Measurements from ENCODE around the gene DCANP1. TPM values are rescaled to one million over a fixed set of nuclear protein-coding genes. Genes with fewer than 3 reads are reported as not detected.

DCANP1 gene
- total and polyA plus RNA-seq, 4 donors: 0.05 TPM; not detected in 3

DNA sequence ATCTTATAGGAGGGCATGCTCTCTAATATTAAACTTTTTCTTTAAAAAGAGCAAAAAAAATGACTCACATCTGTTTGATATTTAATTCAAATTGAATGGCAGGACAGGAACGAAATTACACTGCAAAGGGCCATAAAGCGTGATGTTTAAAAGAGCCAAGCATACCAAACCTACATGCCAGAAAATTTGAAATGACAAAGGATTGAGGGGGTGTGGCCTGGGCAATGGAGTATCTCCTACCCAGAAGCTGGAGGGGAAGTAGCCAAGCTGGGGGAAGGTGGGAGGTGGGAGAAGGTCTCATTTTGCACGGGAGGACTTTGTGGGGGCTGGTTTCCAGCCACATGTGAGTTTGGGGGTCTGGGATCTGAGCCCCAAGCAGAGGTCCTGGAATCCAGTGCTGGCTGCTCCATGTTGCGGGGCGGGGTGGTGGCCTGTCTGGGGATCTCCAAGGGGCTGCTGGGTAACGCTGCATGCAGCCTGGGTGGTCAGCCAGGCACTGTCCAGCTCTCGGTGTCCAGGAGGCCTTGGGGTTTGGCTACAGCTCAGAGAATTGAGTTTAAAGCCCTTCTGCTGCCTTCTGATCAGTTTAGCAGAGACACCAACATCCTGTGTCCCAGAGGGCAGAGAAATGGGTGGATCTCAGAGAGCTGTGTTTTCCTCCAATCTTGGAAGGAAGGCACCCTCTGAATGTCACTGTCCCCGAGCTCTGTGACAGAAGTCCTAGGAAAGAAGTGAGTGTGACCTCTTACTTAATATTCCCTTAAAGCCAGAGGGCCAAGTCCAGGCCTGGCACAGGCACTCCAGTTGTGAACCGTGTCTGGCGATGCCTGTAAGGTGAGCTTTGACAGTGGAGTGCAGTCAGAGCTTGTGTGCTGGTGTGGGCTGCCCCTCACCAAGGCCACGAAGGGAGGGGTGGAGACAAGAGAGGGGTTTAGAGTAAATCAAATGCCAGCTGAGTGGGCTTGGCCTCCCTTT lies 7.6 kb downstream of the DCANP1 start:
- H3K9me3 ChIP-seq (ENCODE audit: control insufficient read depth in 4 of 4, low read length in 3 of 4): no peaks in the 10 kb centered on the region
- no peak overlapping the region for H3K27ac ChIP-seq (ENCODE audit: low read depth in 1 of 2, low read length in 2 of 2)
- H3K36me3 ChIP-seq (ENCODE audit: control insufficient read depth in 4 of 4, insufficient read depth in 3 of 4, low read depth in 1 of 4, low read length in 3 of 4): no peaks in the 10 kb centered on the region
- no peak overlapping the region for H3K4me3 ChIP-seq (ENCODE audit: low read depth in 1 of 3, low read length in 3 of 3)
- DNase-seq (ENCODE audit: low spot score): peak; percentile 24
- TF ChIP-seq, protein P1, sequence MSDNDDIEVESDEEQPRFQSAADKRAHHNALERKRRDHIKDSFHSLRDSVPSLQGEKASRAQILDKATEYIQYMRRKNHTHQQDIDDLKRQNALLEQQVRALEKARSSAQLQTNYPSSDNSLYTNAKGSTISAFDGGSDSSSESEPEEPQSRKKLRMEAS (IDR thresholded peaks at IDR 0.05): no peak
- TF ChIP-seq GABPA (IDR thresholded peaks at IDR 0.05 in 1 of 2, conservative IDR thresholded peaks at IDR 0.05 in 1 of 2) (no peak), HNF4A (conservative IDR thresholded peaks at IDR 0.05) (no peak), FOXA1 (IDR thresholded peaks at IDR 0.05) (no peak), EGR1 (IDR thresholded peaks at IDR 0.05; ENCODE audit: low read depth in 2 of 2) (no peak), NR2F2 (IDR thresholded peaks at IDR 0.05) (no peak), HNF4G (IDR thresholded peaks at IDR 0.05) (no peak), RAD21 (IDR thresholded peaks at IDR 0.05) (no peak), SP1 (IDR thresholded peaks at IDR 0.05) (no peak), FOXA2 (IDR thresholded peaks at IDR 0.05) (no peak), TAF1 (conservative IDR thresholded peaks at IDR 0.05) (no peak), JUND (IDR thresholded peaks at IDR 0.05) (no peak), YY1 (IDR thresholded peaks at IDR 0.05) (no peak)
- TF ChIP-seq, protein P2, sequence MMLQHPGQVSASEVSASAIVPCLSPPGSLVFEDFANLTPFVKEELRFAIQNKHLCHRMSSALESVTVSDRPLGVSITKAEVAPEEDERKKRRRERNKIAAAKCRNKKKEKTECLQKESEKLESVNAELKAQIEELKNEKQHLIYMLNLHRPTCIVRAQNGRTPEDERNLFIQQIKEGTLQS (IDR thresholded peaks at IDR 0.05): no peak
- TF ChIP-seq, protein P3, sequence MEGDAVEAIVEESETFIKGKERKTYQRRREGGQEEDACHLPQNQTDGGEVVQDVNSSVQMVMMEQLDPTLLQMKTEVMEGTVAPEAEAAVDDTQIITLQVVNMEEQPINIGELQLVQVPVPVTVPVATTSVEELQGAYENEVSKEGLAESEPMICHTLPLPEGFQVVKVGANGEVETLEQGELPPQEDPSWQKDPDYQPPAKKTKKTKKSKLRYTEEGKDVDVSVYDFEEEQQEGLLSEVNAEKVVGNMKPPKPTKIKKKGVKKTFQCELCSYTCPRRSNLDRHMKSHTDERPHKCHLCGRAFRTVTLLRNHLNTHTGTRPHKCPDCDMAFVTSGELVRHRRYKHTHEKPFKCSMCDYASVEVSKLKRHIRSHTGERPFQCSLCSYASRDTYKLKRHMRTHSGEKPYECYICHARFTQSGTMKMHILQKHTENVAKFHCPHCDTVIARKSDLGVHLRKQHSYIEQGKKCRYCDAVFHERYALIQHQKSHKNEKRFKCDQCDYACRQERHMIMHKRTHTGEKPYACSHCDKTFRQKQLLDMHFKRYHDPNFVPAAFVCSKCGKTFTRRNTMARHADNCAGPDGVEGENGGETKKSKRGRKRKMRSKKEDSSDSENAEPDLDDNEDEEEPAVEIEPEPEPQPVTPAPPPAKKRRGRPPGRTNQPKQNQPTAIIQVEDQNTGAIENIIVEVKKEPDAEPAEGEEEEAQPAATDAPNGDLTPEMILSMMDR (IDR thresholded peaks at IDR 0.05; ENCODE audit: low read depth, low read length, missing input control): no peak
- TF ChIP-seq, protein P4, sequence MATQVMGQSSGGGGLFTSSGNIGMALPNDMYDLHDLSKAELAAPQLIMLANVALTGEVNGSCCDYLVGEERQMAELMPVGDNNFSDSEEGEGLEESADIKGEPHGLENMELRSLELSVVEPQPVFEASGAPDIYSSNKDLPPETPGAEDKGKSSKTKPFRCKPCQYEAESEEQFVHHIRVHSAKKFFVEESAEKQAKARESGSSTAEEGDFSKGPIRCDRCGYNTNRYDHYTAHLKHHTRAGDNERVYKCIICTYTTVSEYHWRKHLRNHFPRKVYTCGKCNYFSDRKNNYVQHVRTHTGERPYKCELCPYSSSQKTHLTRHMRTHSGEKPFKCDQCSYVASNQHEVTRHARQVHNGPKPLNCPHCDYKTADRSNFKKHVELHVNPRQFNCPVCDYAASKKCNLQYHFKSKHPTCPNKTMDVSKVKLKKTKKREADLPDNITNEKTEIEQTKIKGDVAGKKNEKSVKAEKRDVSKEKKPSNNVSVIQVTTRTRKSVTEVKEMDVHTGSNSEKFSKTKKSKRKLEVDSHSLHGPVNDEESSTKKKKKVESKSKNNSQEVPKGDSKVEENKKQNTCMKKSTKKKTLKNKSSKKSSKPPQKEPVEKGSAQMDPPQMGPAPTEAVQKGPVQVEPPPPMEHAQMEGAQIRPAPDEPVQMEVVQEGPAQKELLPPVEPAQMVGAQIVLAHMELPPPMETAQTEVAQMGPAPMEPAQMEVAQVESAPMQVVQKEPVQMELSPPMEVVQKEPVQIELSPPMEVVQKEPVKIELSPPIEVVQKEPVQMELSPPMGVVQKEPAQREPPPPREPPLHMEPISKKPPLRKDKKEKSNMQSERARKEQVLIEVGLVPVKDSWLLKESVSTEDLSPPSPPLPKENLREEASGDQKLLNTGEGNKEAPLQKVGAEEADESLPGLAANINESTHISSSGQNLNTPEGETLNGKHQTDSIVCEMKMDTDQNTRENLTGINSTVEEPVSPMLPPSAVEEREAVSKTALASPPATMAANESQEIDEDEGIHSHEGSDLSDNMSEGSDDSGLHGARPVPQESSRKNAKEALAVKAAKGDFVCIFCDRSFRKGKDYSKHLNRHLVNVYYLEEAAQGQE (IDR thresholded peaks at IDR 0.05): no peak
- TF ChIP-seq, protein P5, sequence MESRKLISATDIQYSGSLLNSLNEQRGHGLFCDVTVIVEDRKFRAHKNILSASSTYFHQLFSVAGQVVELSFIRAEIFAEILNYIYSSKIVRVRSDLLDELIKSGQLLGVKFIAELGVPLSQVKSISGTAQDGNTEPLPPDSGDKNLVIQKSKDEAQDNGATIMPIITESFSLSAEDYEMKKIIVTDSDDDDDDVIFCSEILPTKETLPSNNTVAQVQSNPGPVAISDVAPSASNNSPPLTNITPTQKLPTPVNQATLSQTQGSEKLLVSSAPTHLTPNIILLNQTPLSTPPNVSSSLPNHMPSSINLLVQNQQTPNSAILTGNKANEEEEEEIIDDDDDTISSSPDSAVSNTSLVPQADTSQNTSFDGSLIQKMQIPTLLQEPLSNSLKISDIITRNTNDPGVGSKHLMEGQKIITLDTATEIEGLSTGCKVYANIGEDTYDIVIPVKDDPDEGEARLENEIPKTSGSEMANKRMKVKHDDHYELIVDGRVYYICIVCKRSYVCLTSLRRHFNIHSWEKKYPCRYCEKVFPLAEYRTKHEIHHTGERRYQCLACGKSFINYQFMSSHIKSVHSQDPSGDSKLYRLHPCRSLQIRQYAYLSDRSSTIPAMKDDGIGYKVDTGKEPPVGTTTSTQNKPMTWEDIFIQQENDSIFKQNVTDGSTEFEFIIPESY (IDR thresholded peaks at IDR 0.05): no peak
- H3K4me1 ChIP-seq (ENCODE audit: control insufficient read depth in 4 of 4, insufficient read depth in 4 of 4, low read length in 3 of 4): peaks cover 0 to 2% (median 0%) of the 10 kb centered on the region in 4 donors
- WGBS: 78% methylated on average over 11 of the region's 11 CpGs
- no peak overlapping the region for H3K9ac ChIP-seq (ENCODE audit: low read depth in 1 of 2, low read length in 2 of 2)
- no peaks in the 10 kb centered on the region for H3K27me3 ChIP-seq (ENCODE audit: control insufficient read depth in 4 of 4, insufficient read depth in 4 of 4, low read length in 3 of 4)
